ENCODE results near the gene GLRX. TPM values are rescaled to one million over a fixed set of nuclear protein-coding genes. Genes with fewer than 3 reads are reported as not detected.
"Not testable (repeated sequence)": the region's sequence is repeated elsewhere in the genome, so short reads cannot be mapped to it uniquely, and the experiment has no call there.

Gene GLRX
- total and polyA plus RNA-seq, 2 of the 4 experiments (the other 2 are of a cell fraction) = 142 to 193 TPM

DNA sequence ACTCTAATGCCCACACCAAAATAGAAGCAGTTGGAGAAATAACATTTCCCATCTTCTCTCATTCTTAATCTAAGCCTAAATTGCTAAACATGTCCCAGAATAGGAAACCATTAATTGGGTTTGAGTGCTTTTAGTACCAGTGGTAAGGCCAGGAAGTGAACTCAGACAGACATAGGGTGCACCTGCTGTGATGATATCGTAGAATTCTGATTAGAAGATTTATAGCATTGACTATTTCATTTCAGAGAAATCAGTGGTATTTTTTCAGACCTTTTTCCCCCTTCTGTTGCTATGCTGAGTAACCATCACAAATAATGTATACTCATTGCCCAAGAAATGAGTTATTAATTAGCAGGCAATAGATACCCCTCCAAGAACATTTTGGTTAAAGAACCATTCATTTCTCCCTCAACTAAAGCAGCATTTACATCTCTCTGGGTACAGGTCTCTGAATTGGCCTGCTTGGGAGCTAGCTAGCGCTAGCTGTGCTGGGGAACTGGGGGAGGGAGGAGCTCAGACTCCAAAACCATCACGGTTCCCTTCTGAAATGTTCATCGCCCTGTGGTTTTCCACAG is 7.3 kb downstream of the GLRX start:
- H3K4ac ChIP-seq (ENCODE audit: low read depth, low read length) = no peak overlapping the region
- no peak overlapping the region for H3K14ac ChIP-seq (replicated peaks; ENCODE audit: low read depth, low read length)
- H3K79me1 ChIP-seq (ENCODE audit: low read depth in 1 of 2, low read length in 2 of 2) = peaks cover 30 to 62% of the 10 kb centered on the region in 2 experiments
- H2AK5ac ChIP-seq (ENCODE audit: low read depth, low read length) = no peak overlapping the region
- DNase-seq (no peak), ATAC-seq (ENCODE audit: low read depth) (no peak)
- H4K20me1 ChIP-seq (ENCODE audit: insufficient read depth, low read length) = peaks cover 30% of the 10 kb centered on the region
- H3K9me1 ChIP-seq (ENCODE audit: insufficient read depth, low read length) = peaks cover 23% of the 10 kb centered on the region
- no peak overlapping the region for H4K8ac ChIP-seq (ENCODE audit: low read depth in 2 of 2, low read length in 2 of 2)
- H2AFZ ChIP-seq (replicated peaks; ENCODE audit: low read length, poor library complexity) = no peak overlapping the region
- no peak overlapping the region for H3K4me3 ChIP-seq (ENCODE audit: insufficient read depth, low read depth, low read length)
- BruUV-seq (replicated peaks) = no TSS peak
- H2BK120ac ChIP-seq (ENCODE audit: low read depth, low read length) = no peak overlapping the region
- H4K91ac ChIP-seq (ENCODE audit: insufficient read depth, low read depth, low read length) = no peak overlapping the region
- no peak overlapping the region for H2BK20ac ChIP-seq (ENCODE audit: low read depth, low read length)
- CTCF ChIA-PET = interaction anchor here (0.6 kb wide), 1 partner anchor 171 kb away, joined by 3 read pairs; no protein-coding TSS in a partner anchor
- no peaks in the 10 kb centered on the region for H3K9me3 ChIP-seq (ENCODE audit: control insufficient read depth, insufficient read depth, low read length)
- no peak overlapping the region for H3K56ac ChIP-seq (ENCODE audit: extremely low read depth, insufficient read depth, low read length)
- intact Hi-C loops (cut with micrococcal nuclease) (no loop called here), in situ Hi-C loops (cut with MboI; ENCODE audit: low sequenced_read_pairs) (no loop called here), dilution Hi-C loops (cut with HindIII; ENCODE audit: low sequenced_read_pairs, unreplicated experiment) (no loop called here)
- no peak overlapping the region for H3K4me2 ChIP-seq (ENCODE audit: low read depth, low read length)
- H3K27ac ChIP-seq (ENCODE audit: insufficient read depth, low read length) = no peak overlapping the region
- H3K27me3 ChIP-seq (ENCODE audit: control insufficient read depth, insufficient read depth, low read length) = no peaks in the 10 kb centered on the region
- no peak overlapping the region for H3K18ac ChIP-seq (ENCODE audit: low read depth, low read length)
- H3K9ac ChIP-seq (ENCODE audit: low read depth, low read length) = no peak overlapping the region
- POLR2A ChIA-PET (ENCODE audit: unreplicated experiment) = no interaction called here
- H2BK15ac ChIP-seq (ENCODE audit: low read depth, low read length) = no peak overlapping the region
- no peak overlapping the region for H2BK5ac ChIP-seq (ENCODE audit: low read depth, low read length, poor library complexity, severe bottlenecking)
- peaks cover 25% of the 10 kb centered on the region for H3K4me1 ChIP-seq (ENCODE audit: control insufficient read depth, insufficient read depth, low read length)
- no peak overlapping the region for H2AK9ac ChIP-seq (replicated peaks; ENCODE audit: low read depth, low read length, poor library complexity)
- 90% methylated on average over 3 of the region's 4 CpGs; no CpG with 5 or more reads in 1 of the 2 experiments for WGBS, 2 experiments (ENCODE audit: extremely low coverage in 2 of 2, insufficient read length in 1 of 2)
- H3K36me3 ChIP-seq (ENCODE audit: control insufficient read depth, insufficient read depth, low read length) = peaks cover 39% of the 10 kb centered on the region
- no peak overlapping the region for H4K5ac ChIP-seq (ENCODE audit: low read depth, low read length)
- no peak overlapping the region for H3K23ac ChIP-seq (ENCODE audit: low read depth, low read length)
- TF ChIP-seq MXI1 (IDR thresholded peaks at IDR 0.05; ENCODE audit: borderline replicate concordance, low read depth, low read length) = no peak

DNA sequence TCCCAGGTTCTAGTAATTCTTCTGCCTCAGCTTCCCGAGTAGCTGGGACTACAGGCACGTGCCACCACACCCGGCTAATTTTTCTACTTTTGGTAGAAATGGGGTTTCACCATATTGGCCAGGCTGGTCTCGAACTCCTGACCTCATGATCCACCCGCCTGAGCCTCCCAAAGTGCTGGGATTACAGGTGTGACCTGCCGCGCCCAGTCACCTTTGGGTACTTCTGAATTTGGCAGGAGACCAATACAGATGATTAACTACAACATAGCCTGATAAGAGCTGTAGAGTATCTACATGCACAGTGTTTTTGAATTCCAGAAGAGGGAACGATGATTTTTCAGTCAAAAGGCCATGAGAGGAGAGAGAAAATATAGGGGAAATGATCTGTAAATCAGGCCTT is 9.5 kb downstream of the GLRX start:
- H3K4me2 ChIP-seq (ENCODE audit: low read depth, low read length); H2BK15ac ChIP-seq (ENCODE audit: low read depth, low read length); H2BK120ac ChIP-seq (ENCODE audit: low read depth, low read length); BruUV-seq (replicated peaks); H3K27ac ChIP-seq (ENCODE audit: insufficient read depth, low read length); H3K18ac ChIP-seq (ENCODE audit: low read depth, low read length); H3K9me3 ChIP-seq (ENCODE audit: control insufficient read depth, insufficient read depth, low read length); H4K5ac ChIP-seq (ENCODE audit: low read depth, low read length); H4K8ac ChIP-seq (ENCODE audit: low read depth in 2 of 2, low read length in 2 of 2); dilution Hi-C loops (cut with HindIII; ENCODE audit: low sequenced_read_pairs, unreplicated experiment); DNase-seq; H3K27me3 ChIP-seq (ENCODE audit: control insufficient read depth, insufficient read depth, low read length); H3K56ac ChIP-seq (ENCODE audit: extremely low read depth, insufficient read depth, low read length); H3K14ac ChIP-seq (replicated peaks; ENCODE audit: low read depth, low read length); H2AK5ac ChIP-seq (ENCODE audit: low read depth, low read length); H2AFZ ChIP-seq (replicated peaks; ENCODE audit: low read length, poor library complexity); H2AK9ac ChIP-seq (replicated peaks; ENCODE audit: low read depth, low read length, poor library complexity); H2BK5ac ChIP-seq (ENCODE audit: low read depth, low read length, poor library complexity, severe bottlenecking); ATAC-seq (ENCODE audit: low read depth); in situ Hi-C loops (cut with MboI; ENCODE audit: low sequenced_read_pairs); intact Hi-C loops (cut with micrococcal nuclease); H3K4me3 ChIP-seq (ENCODE audit: insufficient read depth, low read depth, low read length); H3K23ac ChIP-seq (ENCODE audit: low read depth, low read length); H3K4ac ChIP-seq (ENCODE audit: low read depth, low read length); H3K9ac ChIP-seq (ENCODE audit: low read depth, low read length); H4K91ac ChIP-seq (ENCODE audit: insufficient read depth, low read depth, low read length); H2BK20ac ChIP-seq (ENCODE audit: low read depth, low read length): not testable (repeated sequence)
- peaks cover 24% of the 10 kb centered on the region for H3K4me1 ChIP-seq (ENCODE audit: control insufficient read depth, insufficient read depth, low read length)
- H3K9me1 ChIP-seq (ENCODE audit: insufficient read depth, low read length) = peaks cover 19% of the 10 kb centered on the region
- ChIA-PET POLR2A (ENCODE audit: unreplicated experiment) (interaction anchor here (1.5 kb wide), 1 partner anchor 10 kb away, joined by 4 read pairs; the partner anchor contains the start of gene GLRX), CTCF (interaction anchor here (1.4 kb wide), 1 partner anchor 32 kb away, joined by 5 read pairs; no protein-coding TSS in a partner anchor)
- H4K20me1 ChIP-seq (ENCODE audit: insufficient read depth, low read length) = peaks cover 18% of the 10 kb centered on the region
- peaks cover 30% of the 10 kb centered on the region for H3K36me3 ChIP-seq (ENCODE audit: control insufficient read depth, insufficient read depth, low read length)
- 77% methylated on average over 4 of the region's 8 CpGs; no CpG with 5 or more reads in 1 of the 2 experiments for WGBS, 2 experiments (ENCODE audit: extremely low coverage in 2 of 2, insufficient read length in 1 of 2)
- H3K79me1 ChIP-seq (ENCODE audit: low read depth in 1 of 2, low read length in 2 of 2) = peaks cover 21 to 51% of the 10 kb centered on the region in 2 experiments
